ENCODE data around the gene HK1. TPM values are rescaled to one million over a fixed set of nuclear protein-coding genes. Genes with fewer than 3 reads are reported as not detected.
A peak's percentile ranks its signal among the peaks of the same experiment; 100 is the strongest.
"Not testable (repeated sequence)": the region's sequence is repeated elsewhere in the genome, so short reads cannot be mapped to it uniquely, and the experiment has no call there.

HK1 gene
- total and polyA plus RNA-seq, 2 donors (not counting 1 experiment from before 2014, with no cell fraction given), result 24.7 to 40.8 TPM

DNA sequence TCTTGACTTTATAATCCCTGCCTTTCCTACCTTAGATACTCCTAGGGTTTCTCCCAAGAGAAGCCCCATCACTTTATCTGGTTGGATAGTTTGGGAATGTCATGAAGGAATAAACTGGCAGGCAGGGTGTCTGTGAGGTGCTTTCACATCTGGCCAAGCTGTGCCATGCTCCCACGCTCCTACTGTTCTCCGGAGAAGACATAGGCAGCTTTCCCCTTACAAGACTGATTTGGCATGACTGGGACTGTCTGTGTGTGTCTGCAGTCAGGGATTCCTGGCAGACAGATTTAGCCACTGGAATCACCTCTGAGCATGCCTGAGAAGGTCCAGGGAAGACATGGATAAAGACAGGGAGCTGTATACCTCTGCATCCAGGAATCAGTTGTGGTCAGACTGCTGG lies 45.3 kb downstream of the HK1 start:
- H2AFZ ChIP-seq (ENCODE audit: insufficient read depth, low read depth, low read length, poor library complexity, severe bottlenecking), result no peak overlapping the region
- TF ChIP-seq EZH2 (IDR thresholded peaks at IDR 0.05; ENCODE audit: borderline replicate concordance, insufficient read depth, low read depth, low read length, poor library complexity, severe bottlenecking), result no peak
- TF ChIP-seq, protein P1, sequence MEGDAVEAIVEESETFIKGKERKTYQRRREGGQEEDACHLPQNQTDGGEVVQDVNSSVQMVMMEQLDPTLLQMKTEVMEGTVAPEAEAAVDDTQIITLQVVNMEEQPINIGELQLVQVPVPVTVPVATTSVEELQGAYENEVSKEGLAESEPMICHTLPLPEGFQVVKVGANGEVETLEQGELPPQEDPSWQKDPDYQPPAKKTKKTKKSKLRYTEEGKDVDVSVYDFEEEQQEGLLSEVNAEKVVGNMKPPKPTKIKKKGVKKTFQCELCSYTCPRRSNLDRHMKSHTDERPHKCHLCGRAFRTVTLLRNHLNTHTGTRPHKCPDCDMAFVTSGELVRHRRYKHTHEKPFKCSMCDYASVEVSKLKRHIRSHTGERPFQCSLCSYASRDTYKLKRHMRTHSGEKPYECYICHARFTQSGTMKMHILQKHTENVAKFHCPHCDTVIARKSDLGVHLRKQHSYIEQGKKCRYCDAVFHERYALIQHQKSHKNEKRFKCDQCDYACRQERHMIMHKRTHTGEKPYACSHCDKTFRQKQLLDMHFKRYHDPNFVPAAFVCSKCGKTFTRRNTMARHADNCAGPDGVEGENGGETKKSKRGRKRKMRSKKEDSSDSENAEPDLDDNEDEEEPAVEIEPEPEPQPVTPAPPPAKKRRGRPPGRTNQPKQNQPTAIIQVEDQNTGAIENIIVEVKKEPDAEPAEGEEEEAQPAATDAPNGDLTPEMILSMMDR (IDR thresholded peaks at IDR 0.05), result no peak
- no peaks in the 10 kb centered on the region for H3K9me3 ChIP-seq (ENCODE audit: control extremely low read depth in 1 of 3, control insufficient read depth in 2 of 3, insufficient read depth in 1 of 3, low read length in 2 of 3)
- Mint-ChIP-seq H3K9me3 (ENCODE audit: insufficient read depth) (no peaks in the 10 kb centered on the region), H3K4me1 (peaks cover 53% of the 10 kb centered on the region), H3K4me3 (no peak overlapping the region), H3K27me3 (no peaks in the 10 kb centered on the region), H3K27ac (peak overlapping the region; percentile 57)
- no peaks in the 10 kb centered on the region for H3K27me3 ChIP-seq (replicated peaks in 1 of 4; ENCODE audit: control extremely low read depth in 1 of 4, control insufficient read depth in 3 of 4, insufficient read depth in 4 of 4, low read length in 3 of 4)
- ATAC-seq (ENCODE audit: low read depth) (no peak), DNase-seq (no peak)
- intact Hi-C loops (cut with micrococcal nuclease), result no loop called here
- H3K4me2 ChIP-seq (replicated peaks; ENCODE audit: low read depth, low read length, poor library complexity, severe bottlenecking), result no peak overlapping the region
- peak overlapping the region in 1 of 2 donors; percentile 16 for H3K27ac ChIP-seq (ENCODE audit: low read length in 2 of 2)
- 100% methylated on average over 1 of the region's 2 CpGs for WGBS (ENCODE audit: insufficient coverage)
- ChIA-PET POLR2A (interaction anchor here (0.7 kb wide), 1 partner anchor 1006 kb away, joined by 3 read pairs; no protein-coding TSS in a partner anchor), CTCF (interaction anchor here (0.8 to 1.4 kb wide), 2 partner anchors 10 to 85 kb away, joined by 3 to 5 read pairs; no protein-coding TSS in a partner anchor)
- no peak overlapping the region for H3K9ac ChIP-seq (ENCODE audit: low read length)
- H3K79me2 ChIP-seq (ENCODE audit: control insufficient read depth, insufficient read depth, low read length), result peaks cover 99% of the 10 kb centered on the region
- peaks cover 30 to 36% of the 10 kb centered on the region in 2 donors for H3K4me1 ChIP-seq (ENCODE audit: control insufficient read depth in 2 of 2, insufficient read depth in 2 of 2, low read length in 2 of 2)
- H3K4me3 ChIP-seq (ENCODE audit: control extremely low read depth in 1 of 5, extremely low read depth in 1 of 5, insufficient read depth in 1 of 5, low read depth in 2 of 5, low read length in 4 of 5), result no peak overlapping the region
- H4K20me1 ChIP-seq (ENCODE audit: control insufficient read depth, insufficient read depth, low read length, poor library complexity, severe bottlenecking), result peaks cover 35% of the 10 kb centered on the region
- H3K36me3 ChIP-seq (replicated peaks in 1 of 2; ENCODE audit: control extremely low read depth in 1 of 2, control insufficient read depth in 1 of 2, extremely low read depth in 1 of 2, insufficient read depth in 2 of 2, low read length in 1 of 2), result peaks cover 0 to 4% of the 10 kb centered on the region in 2 experiments

DNA sequence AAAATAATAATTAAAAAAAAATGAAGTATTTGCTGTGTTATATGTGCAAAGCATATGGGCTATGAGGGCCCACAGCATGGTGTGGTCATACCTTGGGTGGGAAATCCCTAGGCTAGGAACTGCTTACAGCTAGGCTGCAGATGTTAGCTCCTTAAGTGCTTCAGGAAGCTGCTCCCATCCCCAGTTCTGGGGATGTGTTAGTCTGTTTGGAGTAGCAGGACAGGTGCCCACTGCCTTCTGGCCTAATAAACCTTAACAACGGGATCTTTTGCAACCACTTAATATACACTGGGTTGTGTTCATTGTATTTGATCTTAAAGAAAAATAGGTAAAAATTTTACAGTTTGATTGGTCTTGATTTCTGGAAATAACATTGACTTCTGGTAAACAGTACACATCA lies 46.3 kb downstream of the HK1 start:
- POLR2A ChIA-PET, result no interaction called here
- H3K9ac ChIP-seq (ENCODE audit: low read length), result no peak overlapping the region

DNA sequence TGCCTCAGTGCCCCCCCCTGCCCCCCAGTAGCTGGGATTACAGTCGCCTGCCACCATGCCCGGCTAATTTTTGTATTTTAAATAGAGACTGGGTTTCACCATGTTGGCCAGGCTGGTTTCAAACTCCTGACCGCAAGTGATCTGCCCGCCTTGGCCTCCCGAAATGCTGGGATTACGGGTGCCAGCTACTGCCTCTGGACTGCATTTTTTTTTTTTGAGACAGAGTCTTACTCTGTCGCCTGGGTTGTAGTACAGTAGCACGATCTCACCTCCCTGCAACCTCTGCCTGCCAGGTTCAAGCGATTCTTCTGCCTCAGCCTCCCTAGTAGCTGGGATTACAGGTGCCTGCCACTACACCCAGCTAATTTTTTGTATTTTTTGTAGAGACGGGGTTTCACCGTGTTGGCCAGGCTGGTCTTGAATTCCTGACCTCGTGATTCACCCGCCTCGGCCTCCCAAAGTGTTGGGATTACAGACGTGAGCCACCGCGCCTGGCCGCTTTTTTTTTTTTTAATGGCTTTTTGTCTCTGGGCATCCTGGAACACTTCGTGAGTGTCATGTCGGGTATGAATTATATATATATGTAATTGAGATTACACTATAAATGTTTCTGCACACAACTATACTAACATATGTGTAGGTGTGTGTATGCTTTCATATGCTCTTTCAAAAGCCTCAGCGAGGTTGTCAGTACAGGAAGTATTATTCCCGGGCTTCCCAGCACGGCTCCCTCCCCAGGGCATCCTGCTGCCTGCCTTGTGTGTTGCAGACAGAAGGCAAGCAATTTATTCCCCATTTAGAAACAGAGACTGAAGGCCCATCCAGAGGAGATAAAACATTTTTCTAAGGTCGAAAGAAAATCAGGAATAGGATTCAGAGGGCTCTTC lies 47.6 kb downstream of the HK1 start:
- ATAC-seq (ENCODE audit: low read depth); POLR2A ChIA-PET; H3K9me3 Mint-ChIP-seq (ENCODE audit: insufficient read depth); H3K4me2 ChIP-seq (replicated peaks; ENCODE audit: low read depth, low read length, poor library complexity, severe bottlenecking); H3K36me3 ChIP-seq (replicated peaks in 1 of 2; ENCODE audit: control extremely low read depth in 1 of 2, control insufficient read depth in 1 of 2, extremely low read depth in 1 of 2, insufficient read depth in 2 of 2, low read length in 1 of 2); H3K4me3 Mint-ChIP-seq; H3K27me3 Mint-ChIP-seq; H3K27ac ChIP-seq (ENCODE audit: low read length in 2 of 2); H3K27me3 ChIP-seq (replicated peaks in 1 of 4; ENCODE audit: control extremely low read depth in 1 of 4, control insufficient read depth in 3 of 4, insufficient read depth in 4 of 4, low read length in 3 of 4); H3K4me3 ChIP-seq (ENCODE audit: control extremely low read depth in 1 of 5, extremely low read depth in 1 of 5, insufficient read depth in 1 of 5, low read depth in 2 of 5, low read length in 4 of 5); H3K9ac ChIP-seq (ENCODE audit: low read length); H3K9me3 ChIP-seq (ENCODE audit: control extremely low read depth in 1 of 3, control insufficient read depth in 2 of 3, insufficient read depth in 1 of 3, low read length in 2 of 3); DNase-seq; H2AFZ ChIP-seq (ENCODE audit: insufficient read depth, low read depth, low read length, poor library complexity, severe bottlenecking); H3K27ac Mint-ChIP-seq; intact Hi-C loops (cut with micrococcal nuclease): not testable (repeated sequence)
- H3K4me1 ChIP-seq (ENCODE audit: control insufficient read depth in 2 of 2, insufficient read depth in 2 of 2, low read length in 2 of 2), result peaks cover 20 to 24% of the 10 kb centered on the region in 2 donors
- WGBS (ENCODE audit: insufficient coverage), result 100% methylated on average over 13 of the region's 24 CpGs
- peaks cover 20% of the 10 kb centered on the region for H4K20me1 ChIP-seq (ENCODE audit: control insufficient read depth, insufficient read depth, low read length, poor library complexity, severe bottlenecking)
- CTCF ChIA-PET, result interaction anchor here (1.2 kb wide), 1 partner anchor 11 kb away, joined by 3 read pairs; no protein-coding TSS in a partner anchor
- peaks cover 100% of the 10 kb centered on the region for H3K79me2 ChIP-seq (ENCODE audit: control insufficient read depth, insufficient read depth, low read length)
- peaks cover 45% of the 10 kb centered on the region for H3K4me1 Mint-ChIP-seq

More for the DNA sequence above, 46.3 kb downstream of the HK1 start:
- Histone ChIP-seq H3K4me3 (ENCODE audit: control extremely low read depth in 1 of 5, extremely low read depth in 1 of 5, insufficient read depth in 1 of 5, low read depth in 2 of 5, low read length in 4 of 5) (no peak overlapping the region), H3K9me3 (ENCODE audit: control extremely low read depth in 1 of 3, control insufficient read depth in 2 of 3, insufficient read depth in 1 of 3, low read length in 2 of 3) (no peaks in the 10 kb centered on the region), H4K20me1 (ENCODE audit: control insufficient read depth, insufficient read depth, low read length, poor library complexity, severe bottlenecking) (peaks cover 33% of the 10 kb centered on the region), H2AFZ (ENCODE audit: insufficient read depth, low read depth, low read length, poor library complexity, severe bottlenecking) (no peak overlapping the region), H3K4me1 (ENCODE audit: control insufficient read depth in 2 of 2, insufficient read depth in 2 of 2, low read length in 2 of 2) (peaks cover 32 to 36% of the 10 kb centered on the region in 2 donors), H3K79me2 (ENCODE audit: control insufficient read depth, insufficient read depth, low read length) (peaks cover 100% of the 10 kb centered on the region), H3K27me3 (replicated peaks in 1 of 4; ENCODE audit: control extremely low read depth in 1 of 4, control insufficient read depth in 3 of 4, insufficient read depth in 4 of 4, low read length in 3 of 4) (no peaks in the 10 kb centered on the region), H3K4me2 (replicated peaks; ENCODE audit: low read depth, low read length, poor library complexity, severe bottlenecking) (no peak overlapping the region), H3K27ac (ENCODE audit: low read length in 2 of 2) (no peak overlapping the region), H3K36me3 (replicated peaks in 1 of 2; ENCODE audit: control extremely low read depth in 1 of 2, control insufficient read depth in 1 of 2, extremely low read depth in 1 of 2, insufficient read depth in 2 of 2, low read length in 1 of 2) (peaks cover 0 to 4% of the 10 kb centered on the region in 2 experiments)
- CTCF ChIA-PET, result interaction anchor here (0.8 to 1.2 kb wide), 3 partner anchors 11 to 68 kb away, joined by 3 to 5 read pairs (median 3); no protein-coding TSS in a partner anchor
- H3K27me3 Mint-ChIP-seq, result no peaks in the 10 kb centered on the region
- no peak overlapping the region for H3K4me3 Mint-ChIP-seq
- no peak overlapping the region for H3K27ac Mint-ChIP-seq
- intact Hi-C loops (cut with micrococcal nuclease), result no loop called here
- WGBS (ENCODE audit: insufficient coverage), result no CpG with 5 or more reads among the region's 1 CpG
- DNase-seq, result no peak
- ATAC-seq (ENCODE audit: low read depth), result no peak
- TF ChIP-seq EZH2 (IDR thresholded peaks at IDR 0.05; ENCODE audit: borderline replicate concordance, insufficient read depth, low read depth, low read length, poor library complexity, severe bottlenecking), result no peak
- no peaks in the 10 kb centered on the region for H3K9me3 Mint-ChIP-seq (ENCODE audit: insufficient read depth)
- peaks cover 54% of the 10 kb centered on the region for H3K4me1 Mint-ChIP-seq
